HG03025 (cell line): ENCODE measurements around the gene MSI2.

Source experiments
- ATAC-seq: cut with Tn5 transposase; IDR thresholded peaks from one replicate; pipeline ENCODE4 v1.9.1; 2021; ENCODE audit warnings: mild to moderate bottlenecking, moderate library complexity; ENCODE audit not compliant: unreplicated experiment, low FRiP score

MSI2 gene

GRCh38 chr17:57514614-57515013 lies 258.3 kb downstream of the MSI2 start:
- ATAC-seq, result no peak

- no peak for ATAC-seq
Observed at GRCh38 chr17:57515662-57516211, 259.4 kb downstream of the MSI2 start.

- no peak for ATAC-seq
Observed at GRCh38 chr17:57516290-57517230, 260.2 kb downstream of the MSI2 start.

DNA sequence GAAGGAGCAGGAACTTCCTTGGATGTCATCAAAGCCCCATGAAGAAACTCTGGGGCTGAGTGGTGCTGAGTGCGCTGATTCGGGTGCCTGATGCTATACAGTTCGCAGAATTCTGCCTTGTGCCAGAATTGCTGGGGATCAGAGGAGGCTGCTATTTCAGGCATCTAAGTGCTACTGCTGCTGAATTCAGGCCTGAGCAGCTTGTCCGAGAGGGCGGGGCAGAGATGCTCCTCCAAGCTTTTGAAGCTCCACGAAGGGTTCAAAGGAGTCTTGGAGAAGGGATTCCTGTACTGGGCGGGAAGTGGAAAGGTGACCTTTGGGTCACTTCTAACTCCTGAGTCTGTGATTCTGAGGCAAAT lies 260.9 kb downstream of the MSI2 start:
- no peak for ATAC-seq

- no peak for ATAC-seq
Observed at GRCh38 chr17:57517632-57518456, 261.5 kb downstream of the MSI2 start.

- no peak for ATAC-seq
Observed at GRCh38 chr17:57518587-57519581, 262.6 kb downstream of the MSI2 start.

GRCh38 chr17:57519800-57520199 lies 263.5 kb downstream of the MSI2 start:
- no peak for ATAC-seq

GRCh38 chr17:57521606-57522005 lies 265.3 kb downstream of the MSI2 start:
- no peak for ATAC-seq

DNA sequence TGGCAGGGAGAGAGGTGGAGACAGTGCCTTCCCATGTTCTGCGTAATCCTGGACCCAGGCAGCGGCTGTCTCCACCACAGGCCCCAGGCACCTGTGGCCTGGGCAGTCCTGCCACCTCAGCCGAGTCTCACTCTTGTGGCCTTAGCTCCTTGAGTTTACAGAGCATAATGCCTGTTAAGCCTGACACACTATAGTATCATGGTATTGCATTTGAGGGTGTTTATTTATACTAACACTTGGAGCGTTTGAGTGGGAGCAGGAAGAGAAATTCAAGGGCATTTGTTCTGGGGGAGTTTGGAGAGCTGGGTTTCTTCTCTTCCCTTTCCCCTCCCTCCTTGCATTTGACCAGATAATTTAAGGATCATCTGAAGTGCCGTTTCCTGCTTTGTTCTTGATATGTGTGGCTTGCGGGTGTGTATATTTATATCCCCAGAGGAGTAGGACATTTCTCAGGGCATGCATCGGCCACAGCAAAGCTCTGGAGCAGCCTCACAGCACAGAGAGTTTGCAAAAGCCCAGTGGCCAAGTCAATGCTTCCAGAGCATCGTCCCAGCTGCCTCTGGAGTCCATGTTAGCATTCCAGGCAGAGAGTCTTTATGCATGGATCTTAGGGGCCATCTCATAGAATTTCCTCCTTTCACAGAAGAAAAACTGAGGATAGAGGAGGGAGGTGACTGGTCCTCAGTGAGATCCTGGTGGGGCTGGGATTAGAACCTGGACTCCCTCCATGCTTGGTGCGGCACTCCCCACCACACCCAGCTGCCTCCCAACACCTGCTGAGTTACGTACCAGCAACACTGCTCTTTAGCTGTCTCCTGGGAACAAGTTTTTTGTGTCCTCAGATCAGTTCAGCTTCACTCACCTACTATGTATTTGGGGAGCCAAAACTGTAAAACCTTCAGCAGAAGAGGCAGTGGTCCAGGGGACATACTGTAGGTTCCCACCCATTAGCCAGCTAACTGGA lies 266.0 kb downstream of the MSI2 start:
- no peak for ATAC-seq

DNA sequence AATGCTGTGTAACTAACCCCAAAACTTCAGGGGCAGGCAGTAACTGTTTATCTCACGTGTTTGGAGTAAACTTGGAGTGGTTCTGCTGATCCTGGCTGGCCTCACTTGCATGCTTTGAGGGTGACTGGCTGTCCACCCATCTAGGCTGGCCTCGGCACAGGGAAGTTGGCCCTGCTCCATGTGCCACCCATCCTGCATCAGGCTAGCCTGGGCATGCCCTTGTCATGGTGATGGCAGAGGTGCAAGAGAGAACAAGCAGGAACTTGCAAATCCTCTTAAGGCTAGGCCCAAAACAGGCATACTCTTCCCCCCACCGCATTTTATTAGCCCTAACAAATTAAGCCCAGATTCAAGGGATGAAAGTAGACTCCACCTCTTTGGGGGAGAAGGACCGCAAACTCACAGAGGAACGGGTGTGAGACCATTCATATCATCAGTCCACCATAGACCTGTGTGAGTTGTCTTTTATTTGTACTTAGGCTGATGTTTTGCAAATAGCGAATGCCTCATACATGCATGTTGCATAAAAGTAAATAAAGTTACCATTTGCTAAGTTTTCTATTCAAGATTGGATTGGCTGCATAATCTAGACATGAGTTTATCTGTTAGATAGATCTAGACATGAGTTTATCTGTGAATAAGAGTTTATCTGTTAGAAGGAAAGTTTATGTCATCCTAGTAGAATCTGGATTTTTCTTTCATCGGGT lies 267.8 kb downstream of the MSI2 start:
- ATAC-seq, result no peak

GRCh38 chr17:57524839-57525568 lies 268.7 kb downstream of the MSI2 start:
- ATAC-seq, result no peak

- ATAC-seq, result no peak
Observed at GRCh38 chr17:57527221-57528057, 271.1 kb downstream of the MSI2 start.

DNA sequence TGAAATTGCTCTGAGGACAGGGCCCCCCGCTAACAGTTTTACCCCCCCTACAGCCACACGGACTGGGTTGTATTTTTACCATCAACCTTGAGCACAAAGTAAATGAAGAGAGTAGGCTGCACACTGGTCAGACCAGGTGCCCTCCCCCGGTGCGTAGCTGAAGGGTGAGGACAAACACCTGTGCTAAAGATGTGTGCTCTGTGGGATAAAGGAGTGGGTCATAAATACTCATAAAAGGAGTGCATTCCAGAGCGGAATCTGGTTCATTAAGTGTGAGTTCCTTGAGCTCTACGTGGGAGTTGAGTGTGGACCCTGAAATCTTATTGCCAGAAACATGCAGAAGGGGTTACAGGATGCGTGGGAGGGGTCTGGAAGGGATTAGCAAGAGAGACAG lies 271.7 kb downstream of the MSI2 start:
- ATAC-seq, result no peak

DNA sequence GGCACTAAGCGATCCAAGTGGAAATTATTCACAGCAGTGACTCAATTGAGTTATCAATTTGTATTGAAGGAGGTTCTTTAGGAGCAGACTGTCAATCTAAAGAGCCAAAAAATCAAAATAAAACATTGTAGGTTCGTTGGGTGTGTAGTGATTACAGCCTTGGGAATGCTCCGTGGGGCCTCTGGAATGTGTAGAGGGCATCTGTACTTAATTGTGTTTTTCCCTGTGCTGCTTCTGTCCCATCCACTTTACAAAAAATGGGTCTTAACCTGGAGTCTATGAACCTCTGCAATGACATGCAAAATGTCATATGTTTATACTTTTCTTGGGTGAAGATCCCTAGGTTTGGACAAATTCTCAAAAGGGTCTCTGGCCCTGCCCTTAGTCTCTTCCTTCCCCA lies 273.7 kb downstream of the MSI2 start:
- no peak for ATAC-seq

DNA sequence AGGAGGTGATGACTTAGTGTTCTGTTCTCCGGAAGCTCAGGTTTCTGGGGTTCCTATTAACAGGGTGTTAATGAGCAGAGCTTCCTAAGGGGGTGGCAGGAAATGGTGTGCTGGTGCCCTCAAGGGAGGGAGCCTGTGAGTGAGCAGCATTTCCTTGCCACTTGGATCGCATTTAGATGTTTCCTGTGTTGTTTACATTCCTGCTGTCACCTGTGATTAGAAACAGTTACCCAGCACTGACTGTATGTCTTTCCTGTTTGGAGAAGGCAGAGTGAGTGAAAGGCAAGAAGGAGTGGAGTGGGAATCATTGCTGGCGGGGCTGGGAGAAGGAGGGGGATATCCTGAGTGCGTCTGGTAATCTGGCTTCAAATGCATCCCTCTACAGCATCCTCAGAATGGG lies 274.2 kb downstream of the MSI2 start:
- no peak for ATAC-seq

GRCh38 chr17:57531078-57531477 lies 274.8 kb downstream of the MSI2 start:
- ATAC-seq, result no peak
